ENCODE data around the gene FHOD3.

FHOD3 gene

DNA sequence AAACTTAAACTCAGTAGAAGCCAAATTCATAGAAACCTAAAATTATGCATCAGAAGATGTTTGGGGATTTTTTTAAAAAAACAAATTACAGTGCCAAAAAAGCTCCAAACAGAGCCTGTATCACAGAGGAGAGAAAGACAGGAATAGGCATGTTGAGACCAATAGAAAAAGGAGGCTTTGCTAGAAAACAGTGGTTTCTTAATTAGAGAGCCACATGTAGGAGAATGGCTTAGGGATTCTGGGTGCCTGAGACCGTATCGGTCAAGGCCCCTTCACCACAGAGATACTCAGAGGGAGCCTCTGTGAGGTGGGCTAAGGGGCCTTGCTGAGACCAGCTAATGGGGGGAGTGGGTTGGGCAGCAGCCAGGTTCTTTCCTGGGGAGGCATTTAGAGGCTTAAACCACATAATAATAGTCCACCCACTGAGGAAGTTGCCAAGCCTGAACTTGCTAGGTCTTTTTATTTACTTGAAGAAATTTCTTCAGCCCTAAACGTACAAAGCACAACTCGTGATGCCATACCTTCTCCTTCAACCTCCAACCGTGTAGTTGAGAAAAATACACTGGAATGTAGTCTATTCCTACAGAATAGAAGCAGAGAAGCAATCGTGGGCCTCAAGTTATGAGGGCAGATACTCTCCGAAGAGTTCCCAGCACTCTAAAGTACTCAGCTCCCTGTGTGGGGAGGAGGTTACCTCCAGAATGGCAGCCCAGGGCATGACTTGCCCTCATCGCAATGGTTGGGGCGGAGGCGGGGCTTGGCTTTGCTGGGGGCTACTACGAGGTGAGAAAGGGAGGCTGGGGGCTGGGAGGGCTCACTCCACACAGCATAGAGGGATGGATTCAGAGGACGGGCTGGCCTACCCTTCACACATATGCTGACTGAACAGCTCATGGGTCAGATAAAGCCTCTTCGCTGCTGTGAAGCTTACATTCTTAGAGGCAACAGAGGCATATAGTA is 293.4 kb downstream of the FHOD3 start:
- Histone ChIP-seq H2AFZ (ENCODE audit: low read length) (no peak overlapping the region), H3K36me3 (replicated peaks; ENCODE audit: insufficient read depth, low read length) (no peaks in the 10 kb centered on the region), H3K4me2 (ENCODE audit: low read depth, low read length) (no peak overlapping the region), H3K27me3 (replicated peaks; ENCODE audit: insufficient read depth, low read length) (no peaks in the 10 kb centered on the region), H4K20me1 (ENCODE audit: insufficient read depth, low read length) (no peaks in the 10 kb centered on the region), H3K9me2 (replicated peaks; ENCODE audit: insufficient read depth, low read length) (no peaks in the 10 kb centered on the region), H3K4me3 (ENCODE audit: low read length) (no peak overlapping the region), H3K79me2 (ENCODE audit: low read length) (no peaks in the 10 kb centered on the region), H3K9ac (ENCODE audit: low read length) (no peak overlapping the region), H3F3A (ENCODE audit: insufficient read depth, low read length) (no peaks in the 10 kb centered on the region), H3K27ac (ENCODE audit: low read length) (no peak overlapping the region), H3K4me1 (ENCODE audit: low read length) (no peaks in the 10 kb centered on the region), H3K9me3 (replicated peaks; ENCODE audit: insufficient read depth, low read length) (no peaks in the 10 kb centered on the region)
- DNase-seq: no peak
- TF ChIP-seq EZH2phosphoT487 (IDR thresholded peaks at IDR 0.05; ENCODE audit: low read length) (no peak), EZH2 (optimal IDR thresholded peaks at IDR 0.05; ENCODE audit: low read depth, low read length) (no peak)
- TF ChIP-seq, protein P1, sequence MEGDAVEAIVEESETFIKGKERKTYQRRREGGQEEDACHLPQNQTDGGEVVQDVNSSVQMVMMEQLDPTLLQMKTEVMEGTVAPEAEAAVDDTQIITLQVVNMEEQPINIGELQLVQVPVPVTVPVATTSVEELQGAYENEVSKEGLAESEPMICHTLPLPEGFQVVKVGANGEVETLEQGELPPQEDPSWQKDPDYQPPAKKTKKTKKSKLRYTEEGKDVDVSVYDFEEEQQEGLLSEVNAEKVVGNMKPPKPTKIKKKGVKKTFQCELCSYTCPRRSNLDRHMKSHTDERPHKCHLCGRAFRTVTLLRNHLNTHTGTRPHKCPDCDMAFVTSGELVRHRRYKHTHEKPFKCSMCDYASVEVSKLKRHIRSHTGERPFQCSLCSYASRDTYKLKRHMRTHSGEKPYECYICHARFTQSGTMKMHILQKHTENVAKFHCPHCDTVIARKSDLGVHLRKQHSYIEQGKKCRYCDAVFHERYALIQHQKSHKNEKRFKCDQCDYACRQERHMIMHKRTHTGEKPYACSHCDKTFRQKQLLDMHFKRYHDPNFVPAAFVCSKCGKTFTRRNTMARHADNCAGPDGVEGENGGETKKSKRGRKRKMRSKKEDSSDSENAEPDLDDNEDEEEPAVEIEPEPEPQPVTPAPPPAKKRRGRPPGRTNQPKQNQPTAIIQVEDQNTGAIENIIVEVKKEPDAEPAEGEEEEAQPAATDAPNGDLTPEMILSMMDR (IDR thresholded peaks at IDR 0.05; ENCODE audit: low read length): no peak

DNA sequence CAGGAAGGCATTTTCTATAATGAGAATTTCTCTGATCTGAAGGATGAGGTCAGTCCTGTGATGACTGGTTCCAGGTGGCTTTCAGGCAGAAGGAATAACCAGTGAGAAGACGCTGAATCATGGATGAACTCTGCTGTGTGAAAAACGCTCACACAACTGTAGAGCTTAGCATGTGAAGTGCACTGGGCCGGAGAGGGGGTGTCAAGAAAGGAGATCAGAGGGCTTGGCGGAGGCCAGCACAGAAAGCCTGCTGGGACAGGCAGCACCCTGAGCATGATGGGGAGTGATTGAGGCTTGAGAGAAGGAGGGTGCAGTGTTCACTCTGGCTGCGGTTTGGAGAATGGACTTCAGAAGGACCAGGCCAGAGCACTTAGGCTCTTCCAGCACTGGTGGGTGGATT is 294.8 kb downstream of the FHOD3 start:
- Histone ChIP-seq H3K27ac (ENCODE audit: low read length) (no peak overlapping the region), H2AFZ (ENCODE audit: low read length) (no peak overlapping the region), H3K9ac (ENCODE audit: low read length) (no peak overlapping the region), H3K4me2 (ENCODE audit: low read depth, low read length) (no peak overlapping the region), H3K4me1 (ENCODE audit: low read length) (no peaks in the 10 kb centered on the region), H3K4me3 (ENCODE audit: low read length) (no peak overlapping the region), H3K79me2 (ENCODE audit: low read length) (no peaks in the 10 kb centered on the region), H3K9me2 (replicated peaks; ENCODE audit: insufficient read depth, low read length) (no peaks in the 10 kb centered on the region), H3K9me3 (replicated peaks; ENCODE audit: insufficient read depth, low read length) (no peaks in the 10 kb centered on the region), H3K36me3 (replicated peaks; ENCODE audit: insufficient read depth, low read length) (no peaks in the 10 kb centered on the region), H4K20me1 (ENCODE audit: insufficient read depth, low read length) (no peaks in the 10 kb centered on the region), H3K27me3 (replicated peaks; ENCODE audit: insufficient read depth, low read length) (no peaks in the 10 kb centered on the region), H3F3A (ENCODE audit: insufficient read depth, low read length) (no peaks in the 10 kb centered on the region)
- TF ChIP-seq, protein P1 (IDR thresholded peaks at IDR 0.05; ENCODE audit: low read length): no peak
- no peak for TF ChIP-seq EZH2 (optimal IDR thresholded peaks at IDR 0.05; ENCODE audit: low read depth, low read length)
- TF ChIP-seq EZH2phosphoT487 (IDR thresholded peaks at IDR 0.05; ENCODE audit: low read length): no peak
- DNase-seq: no peak

DNA sequence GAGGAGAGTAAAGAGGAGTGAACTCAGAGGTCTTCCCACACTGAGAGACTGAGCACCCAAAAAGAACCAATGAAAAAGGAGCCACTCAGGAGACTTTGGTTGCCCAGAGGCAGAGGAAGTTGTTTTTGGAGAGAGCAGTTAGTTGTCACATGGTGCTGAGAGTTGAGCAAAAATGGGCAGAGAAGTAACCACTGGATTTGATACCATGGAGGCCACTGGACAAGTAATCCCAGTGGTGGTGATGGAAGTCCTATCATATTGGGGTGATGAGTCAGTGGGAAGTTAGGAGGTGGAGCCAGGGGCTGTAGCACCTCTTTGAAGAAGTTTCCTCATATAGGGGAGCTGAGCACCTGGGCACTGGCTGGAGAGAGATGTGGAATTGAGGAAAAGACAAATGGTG is 295.5 kb downstream of the FHOD3 start:
- Histone ChIP-seq H3K9me2 (replicated peaks; ENCODE audit: insufficient read depth, low read length) (no peaks in the 10 kb centered on the region), H3K9me3 (replicated peaks; ENCODE audit: insufficient read depth, low read length) (no peaks in the 10 kb centered on the region), H3F3A (ENCODE audit: insufficient read depth, low read length) (no peaks in the 10 kb centered on the region), H3K27ac (ENCODE audit: low read length) (no peak overlapping the region), H3K36me3 (replicated peaks; ENCODE audit: insufficient read depth, low read length) (no peaks in the 10 kb centered on the region), H3K4me3 (ENCODE audit: low read length) (no peak overlapping the region), H3K4me2 (ENCODE audit: low read depth, low read length) (no peak overlapping the region), H3K9ac (ENCODE audit: low read length) (no peak overlapping the region), H2AFZ (ENCODE audit: low read length) (no peak overlapping the region), H3K27me3 (replicated peaks; ENCODE audit: insufficient read depth, low read length) (no peaks in the 10 kb centered on the region), H3K4me1 (ENCODE audit: low read length) (no peaks in the 10 kb centered on the region), H4K20me1 (ENCODE audit: insufficient read depth, low read length) (no peaks in the 10 kb centered on the region), H3K79me2 (ENCODE audit: low read length) (no peaks in the 10 kb centered on the region)
- DNase-seq: no peak
- no peak for TF ChIP-seq EZH2phosphoT487 (IDR thresholded peaks at IDR 0.05; ENCODE audit: low read length)
- TF ChIP-seq EZH2 (optimal IDR thresholded peaks at IDR 0.05; ENCODE audit: low read depth, low read length): no peak
- TF ChIP-seq, protein P1 (IDR thresholded peaks at IDR 0.05; ENCODE audit: low read length): no peak

All from MM.1S (cell line).